ENCODE data around the gene NIPAL3.

NIPAL3 gene

GRCh38 chr1:24477309-24477708 is 61.7 kb downstream of the NIPAL3 start:
- Histone ChIP-seq H3K4me1 (ENCODE audit: control insufficient read depth in 2 of 2, insufficient read depth in 1 of 2, low read depth in 1 of 2, low read length in 2 of 2) (no peaks in the 10 kb centered on the region), H3K27me3 (ENCODE audit: control insufficient read depth in 3 of 3, insufficient read depth in 3 of 3, low read depth in 1 of 3, low read length in 3 of 3) (no peaks in the 10 kb centered on the region), H3K79me1 (ENCODE audit: low read depth, low read length) (no peaks in the 10 kb centered on the region), H3K27ac (replicated peaks; ENCODE audit: low read length) (no peak overlapping the region), H3K4me3 (ENCODE audit: low read length in 2 of 2) (no peak overlapping the region), H3K23ac (ENCODE audit: low read depth, low read length, poor library complexity) (no peak overlapping the region), H3K4me2 (ENCODE audit: insufficient read depth, low read length, poor library complexity, severe bottlenecking) (no peak overlapping the region), H2BK120ac (ENCODE audit: low read depth, low read length) (no peak overlapping the region), H4K8ac (ENCODE audit: low read depth, low read length) (no peak overlapping the region), H2BK15ac (ENCODE audit: low read length) (no peak overlapping the region), H3K18ac (ENCODE audit: low read length) (no peak overlapping the region), H4K91ac (ENCODE audit: low read depth, low read length, poor library complexity) (no peak overlapping the region), H3K14ac (ENCODE audit: low read length) (no peak overlapping the region), H2BK5ac (ENCODE audit: low read length) (no peak overlapping the region), H2AK5ac (ENCODE audit: low read depth, low read length) (no peak overlapping the region), H3K9ac (ENCODE audit: low read depth, low read length, poor library complexity) (no peak overlapping the region), H2AFZ (ENCODE audit: low read length) (no peak overlapping the region), H2BK12ac (ENCODE audit: low read length) (no peak overlapping the region), H3K4ac (ENCODE audit: low read length) (no peak overlapping the region), H3K9me3 (replicated peaks in 1 of 2; ENCODE audit: control insufficient read depth in 2 of 2, insufficient read depth in 1 of 2, low read depth in 1 of 2, low read length in 2 of 2) (no peaks in the 10 kb centered on the region), H3K36me3 (replicated peaks in 1 of 2; ENCODE audit: control insufficient read depth in 2 of 2, insufficient read depth in 2 of 2, low read length in 2 of 2) (no peaks in the 10 kb centered on the region)
- DNase-seq (ENCODE audit: low spot score) = no peak
- no CpG with 5 or more reads among the region's 4 CpGs for WGBS, 2 donors (ENCODE audit: extremely low coverage in 2 of 2, insufficient read length in 2 of 2, insufficient replicate concordance in 1 of 2)

- H3K18ac ChIP-seq (ENCODE audit: low read length) = no peak overlapping the region
- no peak overlapping the region for H4K91ac ChIP-seq (ENCODE audit: low read depth, low read length, poor library complexity)
- H2AK5ac ChIP-seq (ENCODE audit: low read depth, low read length) = no peak overlapping the region
- H2AFZ ChIP-seq (ENCODE audit: low read length) = no peak overlapping the region
- no peak overlapping the region for H3K27ac ChIP-seq (replicated peaks; ENCODE audit: low read length)
- H3K9ac ChIP-seq (ENCODE audit: low read depth, low read length, poor library complexity) = no peak overlapping the region
- no peak overlapping the region for H2BK15ac ChIP-seq (ENCODE audit: low read length)
- H2BK120ac ChIP-seq (ENCODE audit: low read depth, low read length) = no peak overlapping the region
- no peak overlapping the region for H2BK12ac ChIP-seq (ENCODE audit: low read length)
- no CpG with 5 or more reads among the region's 2 CpGs for WGBS, 2 donors (ENCODE audit: extremely low coverage in 2 of 2, insufficient read length in 2 of 2, insufficient replicate concordance in 1 of 2)
- no peak overlapping the region for H4K8ac ChIP-seq (ENCODE audit: low read depth, low read length)
- no peaks in the 10 kb centered on the region for H3K9me3 ChIP-seq (replicated peaks in 1 of 2; ENCODE audit: control insufficient read depth in 2 of 2, insufficient read depth in 1 of 2, low read depth in 1 of 2, low read length in 2 of 2)
- no peaks in the 10 kb centered on the region for H3K4me1 ChIP-seq (ENCODE audit: control insufficient read depth in 2 of 2, insufficient read depth in 1 of 2, low read depth in 1 of 2, low read length in 2 of 2)
- no peak for DNase-seq (ENCODE audit: low spot score)
- H2BK5ac ChIP-seq (ENCODE audit: low read length) = no peak overlapping the region
- H3K4ac ChIP-seq (ENCODE audit: low read length) = no peak overlapping the region
- no peak overlapping the region for H3K23ac ChIP-seq (ENCODE audit: low read depth, low read length, poor library complexity)
- no peaks in the 10 kb centered on the region for H3K36me3 ChIP-seq (replicated peaks in 1 of 2; ENCODE audit: control insufficient read depth in 2 of 2, insufficient read depth in 2 of 2, low read length in 2 of 2)
- no peaks in the 10 kb centered on the region for H3K79me1 ChIP-seq (ENCODE audit: low read depth, low read length)
- H3K14ac ChIP-seq (ENCODE audit: low read length) = no peak overlapping the region
- no peak overlapping the region for H3K4me2 ChIP-seq (ENCODE audit: insufficient read depth, low read length, poor library complexity, severe bottlenecking)
- no peaks in the 10 kb centered on the region for H3K27me3 ChIP-seq (ENCODE audit: control insufficient read depth in 3 of 3, insufficient read depth in 3 of 3, low read depth in 1 of 3, low read length in 3 of 3)
- no peak overlapping the region for H3K4me3 ChIP-seq (ENCODE audit: low read length in 2 of 2)
Measured at GRCh38 chr1:24481101-24481500, 65.5 kb downstream of the NIPAL3 start.

- Histone ChIP-seq H4K91ac (ENCODE audit: low read depth, low read length, poor library complexity) (no peak overlapping the region), H4K8ac (ENCODE audit: low read depth, low read length) (no peak overlapping the region), H3K14ac (ENCODE audit: low read length) (no peak overlapping the region), H3K18ac (ENCODE audit: low read length) (no peak overlapping the region), H3K23ac (ENCODE audit: low read depth, low read length, poor library complexity) (no peak overlapping the region), H3K4ac (ENCODE audit: low read length) (no peak overlapping the region), H2AK5ac (ENCODE audit: low read depth, low read length) (no peak overlapping the region), H3K79me1 (ENCODE audit: low read depth, low read length) (no peaks in the 10 kb centered on the region), H2BK5ac (ENCODE audit: low read length) (no peak overlapping the region), H3K36me3 (replicated peaks in 1 of 2; ENCODE audit: control insufficient read depth in 2 of 2, insufficient read depth in 2 of 2, low read length in 2 of 2) (no peaks in the 10 kb centered on the region), H3K27ac (replicated peaks; ENCODE audit: low read length) (no peak overlapping the region), H3K9ac (ENCODE audit: low read depth, low read length, poor library complexity) (no peak overlapping the region), H3K4me2 (ENCODE audit: insufficient read depth, low read length, poor library complexity, severe bottlenecking) (no peak overlapping the region), H3K4me3 (ENCODE audit: low read length in 2 of 2) (no peak overlapping the region), H2BK120ac (ENCODE audit: low read depth, low read length) (no peak overlapping the region), H3K27me3 (ENCODE audit: control insufficient read depth in 3 of 3, insufficient read depth in 3 of 3, low read depth in 1 of 3, low read length in 3 of 3) (no peaks in the 10 kb centered on the region), H2AFZ (ENCODE audit: low read length) (no peak overlapping the region), H3K9me3 (replicated peaks in 1 of 2; ENCODE audit: control insufficient read depth in 2 of 2, insufficient read depth in 1 of 2, low read depth in 1 of 2, low read length in 2 of 2) (no peaks in the 10 kb centered on the region), H2BK15ac (ENCODE audit: low read length) (no peak overlapping the region), H3K4me1 (ENCODE audit: control insufficient read depth in 2 of 2, insufficient read depth in 1 of 2, low read depth in 1 of 2, low read length in 2 of 2) (no peaks in the 10 kb centered on the region), H2BK12ac (ENCODE audit: low read length) (no peak overlapping the region)
- no CpG with 5 or more reads among the region's 16 CpGs for WGBS, 2 donors (ENCODE audit: extremely low coverage in 2 of 2, insufficient read length in 2 of 2, insufficient replicate concordance in 1 of 2)
- no peak for DNase-seq (ENCODE audit: low spot score)
Measured at GRCh38 chr1:24481843-24482610, 66.4 kb downstream of the NIPAL3 start.

- H2BK15ac ChIP-seq (ENCODE audit: low read length) = no peak overlapping the region
- no peaks in the 10 kb centered on the region for H3K79me1 ChIP-seq (ENCODE audit: low read depth, low read length)
- no peak overlapping the region for H2AFZ ChIP-seq (ENCODE audit: low read length)
- H3K14ac ChIP-seq (ENCODE audit: low read length) = no peak overlapping the region
- no peak overlapping the region for H3K4me3 ChIP-seq (ENCODE audit: low read length in 2 of 2)
- H3K27ac ChIP-seq (replicated peaks; ENCODE audit: low read length) = no peak overlapping the region
- no peak overlapping the region for H2BK5ac ChIP-seq (ENCODE audit: low read length)
- H4K91ac ChIP-seq (ENCODE audit: low read depth, low read length, poor library complexity) = no peak overlapping the region
- no peaks in the 10 kb centered on the region for H3K4me1 ChIP-seq (ENCODE audit: control insufficient read depth in 2 of 2, insufficient read depth in 1 of 2, low read depth in 1 of 2, low read length in 2 of 2)
- H3K9ac ChIP-seq (ENCODE audit: low read depth, low read length, poor library complexity) = no peak overlapping the region
- H3K18ac ChIP-seq (ENCODE audit: low read length) = no peak overlapping the region
- no peak overlapping the region for H3K4ac ChIP-seq (ENCODE audit: low read length)
- no peaks in the 10 kb centered on the region for H3K9me3 ChIP-seq (replicated peaks in 1 of 2; ENCODE audit: control insufficient read depth in 2 of 2, insufficient read depth in 1 of 2, low read depth in 1 of 2, low read length in 2 of 2)
- no peak overlapping the region for H3K4me2 ChIP-seq (ENCODE audit: insufficient read depth, low read length, poor library complexity, severe bottlenecking)
- DNase-seq (ENCODE audit: low spot score) = no peak
- no peak overlapping the region for H4K8ac ChIP-seq (ENCODE audit: low read depth, low read length)
- no peaks in the 10 kb centered on the region for H3K36me3 ChIP-seq (replicated peaks in 1 of 2; ENCODE audit: control insufficient read depth in 2 of 2, insufficient read depth in 2 of 2, low read length in 2 of 2)
- no peak overlapping the region for H2BK12ac ChIP-seq (ENCODE audit: low read length)
- H2BK120ac ChIP-seq (ENCODE audit: low read depth, low read length) = no peak overlapping the region
- no peak overlapping the region for H3K23ac ChIP-seq (ENCODE audit: low read depth, low read length, poor library complexity)
- no CpG with 5 or more reads among the region's 5 CpGs for WGBS, 2 donors (ENCODE audit: extremely low coverage in 2 of 2, insufficient read length in 2 of 2, insufficient replicate concordance in 1 of 2)
- no peak overlapping the region for H2AK5ac ChIP-seq (ENCODE audit: low read depth, low read length)
- H3K27me3 ChIP-seq (ENCODE audit: control insufficient read depth in 3 of 3, insufficient read depth in 3 of 3, low read depth in 1 of 3, low read length in 3 of 3) = no peaks in the 10 kb centered on the region
Measured at GRCh38 chr1:24483441-24483840, 67.8 kb downstream of the NIPAL3 start.
